GM12878 (cell line): ENCODE measurements around the gene ARID4B.

Experiments used
- ATF2 ChIP-seq: IDR thresholded peaks from 2 replicates; pipeline ENCODE4 v1.6.1; 2012; ENCODE audit warnings: low read length, inconsistent platforms
- CBFB ChIP-seq: IDR thresholded peaks from 2 replicates; pipeline ENCODE4 v1.6.1; 2016; ENCODE audit warnings: antibody characterized with exemption, low read depth
- CTCF ChIP-seq, 3 experiments: IDR thresholded peaks in 2 of 3; conservative IDR thresholded peaks in 1 of 3; 2 replicates each; pipeline ENCODE4 v1.5.1; 2011; ENCODE audit warnings: low read depth in 3 of 3, low read length in 3 of 3, mild to moderate bottlenecking in 3 of 3, control low read depth in 2 of 3, moderate library complexity in 2 of 3, inconsistent platforms in 1 of 3, mixed read lengths in 1 of 3; ENCODE audit not compliant: control insufficient read depth in 2 of 3, insufficient read depth in 1 of 3; ENCODE audit errors: extremely low read depth in 1 of 3
- ELK1 ChIP-seq: IDR thresholded peaks from 2 replicates; pipeline ENCODE4 v1.6.1; 2012; ENCODE audit warnings: low read depth, low read length, improper control_type of control experiment
- EP300 ChIP-seq, 2 experiments: fragments of 150-350 bp in 1 of 2; IDR thresholded peaks; 2 replicates each; pipeline ENCODE4 v1.6.1; 2011 to 2012; ENCODE audit warnings: low read depth in 2 of 2, low read length in 2 of 2, borderline replicate concordance in 1 of 2, improper control_type of control experiment in 1 of 2, inconsistent platforms in 1 of 2; ENCODE audit not compliant: control insufficient read depth in 1 of 2
- EZH2 ChIP-seq: IDR thresholded peaks from 2 replicates; pipeline ENCODE4 v1.6.1; 2012; ENCODE audit warnings: low read depth, mild to moderate bottlenecking, control low read depth, inconsistent platforms, low read length, borderline replicate concordance; ENCODE audit not compliant: control insufficient read depth
- GABPA ChIP-seq: IDR thresholded peaks from 2 replicates; pipeline ENCODE4 v1.6.1; 2014; ENCODE audit warnings: antibody characterized with exemption, low read depth, mild to moderate bottlenecking, inconsistent platforms
- JUNB ChIP-seq: IDR thresholded peaks from 2 replicates; pipeline ENCODE4 v1.6.1; 2016; ENCODE audit warnings: antibody characterized with exemption, mild to moderate bottlenecking
- MEF2A ChIP-seq: IDR thresholded peaks from 2 replicates; pipeline ENCODE4 v1.6.1; 2011; ENCODE audit warnings: low read depth, mild to moderate bottlenecking, low read length, moderate library complexity; ENCODE audit not compliant: insufficient read depth
- MYC ChIP-seq: IDR thresholded peaks from 2 replicates; pipeline ENCODE4 v1.6.1; 2011; ENCODE audit warnings: mild to moderate bottlenecking, low read length, moderate library complexity, inconsistent platforms; ENCODE audit not compliant: insufficient read depth, insufficient replicate concordance, insufficient read length, severe bottlenecking
- NFYA ChIP-seq: IDR thresholded peaks from 2 replicates; pipeline ENCODE4 v1.6.1; 2011; ENCODE audit warnings: low read depth, mild to moderate bottlenecking, low read length, improper control_type of control experiment, borderline replicate concordance
- PRDM15 ChIP-seq: fragments of 450-650 bp; formaldehyde crosslinking; IDR thresholded peaks from 2 replicates; pipeline ENCODE4 v1.4.0; 2020; ENCODE audit warnings: mild to moderate bottlenecking, moderate library complexity
- SPI1 ChIP-seq: IDR thresholded peaks from 2 replicates; pipeline ENCODE4 v1.6.1; 2011; ENCODE audit warnings: low read depth, mild to moderate bottlenecking, low read length, moderate library complexity, borderline replicate concordance; ENCODE audit not compliant: insufficient read depth
- ZNF687 ChIP-seq: fragments of 450-650 bp; IDR thresholded peaks from 2 replicates; pipeline ENCODE4 v1.6.1; 2017; ENCODE audit warnings: mild to moderate bottlenecking, moderate library complexity

- TF ChIP-seq SPI1 (no peak), ELK1 (no peak), MYC (no peak), JUNB (no peak), ATF2 (no peak), GABPA (no peak), PRDM15 (CRISPR knock-in tag) (no peak), ZNF687 (no peak), CTCF (IDR thresholded peaks at IDR 0.05 in 2 of 3, conservative IDR thresholded peaks at IDR 0.05 in 1 of 3; ENCODE audit: control insufficient read depth in 2 of 3, extremely low read depth in 1 of 3, insufficient read depth in 1 of 3, low read depth in 3 of 3, low read length in 3 of 3) (no peak), MEF2A (no peak), NFYA (no peak), EP300 (IDR thresholded peaks at IDR 0.05; ENCODE audit: borderline replicate concordance in 1 of 2, control insufficient read depth in 1 of 2, low read depth in 2 of 2, low read length in 2 of 2) (no peak), CBFB (no peak), EZH2 (no peak)
Measured at GRCh38 chr1:235225299-235225698, 102.7 kb downstream of the ARID4B start.
